Mesenteric fat pad (tissue), 1 donor: Measurements from ENCODE around the gene SS18L1. TPM values are rescaled to one million over a fixed set of nuclear protein-coding genes. Genes with fewer than 3 reads are reported as not detected.

Experiments used
- DNase-seq: peaks from one replicate; pipeline ENCODE4 v3.0.0-alpha.2; 2020; ENCODE audit warnings: low spot score
- total RNA-seq: library from RNA; stranded (reverse); fragmentation: NEBNext Ultra II Directional; extraction: Animal tissue kit (Norgen Biotek cat#: 25700); gene quantifications from one replicate; pipeline ENCODE4 v1.2.1, GENCODE V29; 2021
- donor health status: DM: yes; HTN: yes; CAD: no.

SS18L1 gene
- total RNA-seq, 1 donor from 2014 or later, result 9.0 TPM

- DNase-seq, result no peak
Observed at GRCh38 chr20:62208795-62209755, 65.5 kb downstream of the SS18L1 start.

- DNase-seq, result no peak
Observed at GRCh38 chr20:62209850-62210495, 66.4 kb downstream of the SS18L1 start.

- no peak for DNase-seq
Observed at GRCh38 chr20:62210496-62210855, 66.9 kb downstream of the SS18L1 start.

GRCh38 chr20:62211216-62211615 lies 67.6 kb downstream of the SS18L1 start:
- no peak for DNase-seq

- DNase-seq, result no peak
Observed at GRCh38 chr20:62211769-62212288, 68.3 kb downstream of the SS18L1 start.

- no peak for DNase-seq
Observed at GRCh38 chr20:62212299-62212698, 68.7 kb downstream of the SS18L1 start.

GRCh38 chr20:62214067-62214466 lies 70.5 kb downstream of the SS18L1 start:
- no peak for DNase-seq

GRCh38 chr20:62215020-62215990 lies 71.7 kb downstream of the SS18L1 start:
- DNase-seq, result no peak

GRCh38 chr20:62215991-62216635 lies 72.5 kb downstream of the SS18L1 start:
- no peak for DNase-seq

- no peak for DNase-seq
Observed at GRCh38 chr20:62216636-62217566, 73.3 kb downstream of the SS18L1 start.

GRCh38 chr20:62217913-62218773 lies 74.6 kb downstream of the SS18L1 start:
- no peak for DNase-seq

- no peak for DNase-seq
Observed at GRCh38 chr20:62219101-62219991, 75.8 kb downstream of the SS18L1 start.

- DNase-seq, result no peak
Observed at GRCh38 chr20:62219992-62220665, 76.6 kb downstream of the SS18L1 start, which contains the start of gene HRH3. HRH3 (minus strand) TSS chr20:62220278; CDS start chr20:62219970, 308 bp downstream.

- no peak for DNase-seq
Observed at GRCh38 chr20:62220666-62221568, 77.3 kb downstream of the SS18L1 start.

- DNase-seq, result no peak
Observed at GRCh38 chr20:62222266-62222850, 78.8 kb downstream of the SS18L1 start.
